ENCODE measurements around the gene ENOSF1. TPM values are rescaled to one million over a fixed set of nuclear protein-coding genes. Genes with fewer than 3 reads are reported as not detected.
A peak's percentile ranks its signal among the peaks of the same experiment; 100 is the strongest.

The ENOSF1 gene
- total RNA-seq, 2 experiments from 2014 or later: 65.3 to 67.1 TPM

GRCh38 chr18:652131-652530, 60.3 kb downstream of the ENOSF1 start:
- ChIA-PET POLR2A (no interaction called here), CTCF (no interaction called here)
- H3K4me3 Mint-ChIP-seq: no peak overlapping the region
- H3K27ac Mint-ChIP-seq: no peak overlapping the region
- no peaks in the 10 kb centered on the region for H3K27me3 Mint-ChIP-seq
- H3K4me1 Mint-ChIP-seq: peaks cover 26% of the 10 kb centered on the region
- peaks cover 9% of the 10 kb centered on the region for H3K36me3 Mint-ChIP-seq (ENCODE audit: low read depth)
- no peaks in the 10 kb centered on the region for H3K9me3 Mint-ChIP-seq
- DNase-seq: no peak

GRCh38 chr18:650428-650858, 62.0 kb downstream of the ENOSF1 start:
- H3K4me3 Mint-ChIP-seq: peak overlapping the region; percentile 31

GRCh38 chr18:649341-649740, 63.1 kb downstream of the ENOSF1 start:
- ChIA-PET POLR2A (interaction anchor here (0.8 to 1.1 kb wide), 3 partner anchors 8 to 381 kb away, joined by 3 to 4 read pairs (median 4); partner anchors contain the start of genes THOC1 and TYMS), CTCF (interaction anchor here (0.7 to 1.3 kb wide), 3 partner anchors 24 to 181 kb away, joined by 4 to 7 read pairs (median 6); partner anchors contain the start of gene ENOSF1)
- peaks cover 3% of the 10 kb centered on the region for H3K36me3 Mint-ChIP-seq (ENCODE audit: low read depth)
- DNase-seq: no peak
- no peak overlapping the region for H3K27ac Mint-ChIP-seq
- no peak overlapping the region for H3K4me3 Mint-ChIP-seq
- peaks cover 16% of the 10 kb centered on the region for H3K4me1 Mint-ChIP-seq
- no peaks in the 10 kb centered on the region for H3K9me3 Mint-ChIP-seq
- peaks cover 2% of the 10 kb centered on the region for H3K27me3 Mint-ChIP-seq

More at GRCh38 chr18:650428-650858, 62.0 kb downstream of the ENOSF1 start:
- Mint-ChIP-seq H3K4me1 (peaks cover 16% of the 10 kb centered on the region), H3K36me3 (ENCODE audit: low read depth) (peaks cover 5% of the 10 kb centered on the region), H3K9me3 (no peaks in the 10 kb centered on the region), H3K27me3 (no peaks in the 10 kb centered on the region), H3K27ac (peak overlapping the region; percentile 31)
- DNase-seq: peak; percentile 55
- CTCF ChIA-PET: no interaction called here
- POLR2A ChIA-PET: interaction anchor here (1.0 to 1.1 kb wide), 2 partner anchors 7 to 382 kb away, joined by 3 to 4 read pairs; partner anchors contain the start of genes THOC1 and TYMS

DNA sequence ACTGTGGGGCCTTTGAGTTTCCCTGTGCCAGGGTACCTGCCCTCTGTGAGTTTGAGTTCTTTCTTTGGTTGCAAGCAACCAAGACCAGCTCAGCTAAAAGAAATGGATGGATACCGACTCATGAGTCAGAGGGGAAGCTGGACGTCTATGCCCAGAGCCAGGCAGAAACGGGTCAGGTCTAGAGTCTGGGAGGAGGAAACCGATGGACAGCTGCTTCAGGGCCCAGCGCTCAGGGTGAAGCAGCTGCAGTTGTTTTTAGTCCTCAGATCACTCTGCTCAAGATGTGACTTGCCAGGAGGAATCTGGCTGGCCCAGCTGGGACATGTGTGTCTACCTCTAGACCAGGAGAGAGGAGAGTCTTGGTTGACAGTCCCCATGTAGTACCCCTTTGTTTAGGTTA, 65.1 kb downstream of the ENOSF1 start:
- POLR2A ChIA-PET: interaction anchor here (2.5 kb wide), 1 partner anchor 10 kb away, joined by 8 read pairs; the partner anchor contains the start of gene TYMS
- Mint-ChIP-seq H3K36me3 (ENCODE audit: low read depth) (no peaks in the 10 kb centered on the region), H3K4me1 (peaks cover 14% of the 10 kb centered on the region), H3K27me3 (peaks cover 18% of the 10 kb centered on the region), H3K27ac (no peak overlapping the region), H3K9me3 (no peaks in the 10 kb centered on the region), H3K4me3 (no peak overlapping the region)
- no peak for DNase-seq
- CTCF ChIA-PET: no interaction called here

GRCh38 chr18:644395-645004, 67.9 kb downstream of the ENOSF1 start:
- H3K27ac Mint-ChIP-seq: no peak overlapping the region
- no peak for DNase-seq
- H3K4me3 Mint-ChIP-seq: no peak overlapping the region
- peaks cover 23% of the 10 kb centered on the region for H3K27me3 Mint-ChIP-seq
- ChIA-PET POLR2A (interaction anchor here (0.6 to 2.6 kb wide), 2 partner anchors 10 to 13 kb away, joined by 3 to 16 read pairs; partner anchors contain the start of gene TYMS), CTCF (interaction anchor here (2.5 kb wide), 1 partner anchor 20 kb away, joined by 12 read pairs; no protein-coding TSS in a partner anchor)
- H3K4me1 Mint-ChIP-seq: peaks cover 4% of the 10 kb centered on the region
- H3K36me3 Mint-ChIP-seq (ENCODE audit: low read depth): no peaks in the 10 kb centered on the region
- no peaks in the 10 kb centered on the region for H3K9me3 Mint-ChIP-seq

- CTCF ChIA-PET: interaction anchor here (1.0 to 1.2 kb wide), 2 partner anchors 72 to 198 kb away, joined by 3 to 5 read pairs; partner anchors contain the start of gene ENOSF1
- no peak overlapping the region for H3K27ac Mint-ChIP-seq
- H3K4me1 Mint-ChIP-seq: peaks cover 4% of the 10 kb centered on the region
- no peak overlapping the region for H3K4me3 Mint-ChIP-seq
- POLR2A ChIA-PET: no interaction called here
- peaks cover 25% of the 10 kb centered on the region for H3K27me3 Mint-ChIP-seq
- no peaks in the 10 kb centered on the region for H3K36me3 Mint-ChIP-seq (ENCODE audit: low read depth)
- DNase-seq: no peak
- no peaks in the 10 kb centered on the region for H3K9me3 Mint-ChIP-seq
Observed at GRCh38 chr18:641224-641623, 71.2 kb downstream of the ENOSF1 start.

DNA sequence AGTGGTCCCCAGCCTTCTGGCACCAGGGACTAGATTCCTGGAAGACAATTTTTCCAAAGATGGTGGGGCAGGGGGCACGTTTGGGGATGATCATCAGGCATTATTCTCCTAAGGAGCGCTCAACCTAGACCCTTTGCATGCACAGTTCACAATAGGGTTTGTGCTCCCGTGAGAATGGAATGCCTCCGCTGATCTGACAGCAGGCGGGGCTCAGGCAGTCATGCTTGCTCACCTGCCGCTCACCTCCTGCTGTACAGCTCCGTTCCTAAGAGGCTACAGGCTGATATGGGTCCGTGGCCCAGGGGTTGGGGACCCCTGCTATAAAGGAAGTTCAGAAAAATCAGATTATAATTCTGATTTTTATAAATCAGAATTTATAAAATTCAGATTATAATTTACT, 77.3 kb downstream of the ENOSF1 start:
- no peak for DNase-seq
- ChIA-PET POLR2A (no interaction called here), CTCF (no interaction called here)
- no peak overlapping the region for H3K27ac Mint-ChIP-seq
- H3K4me3 Mint-ChIP-seq: no peak overlapping the region
- H3K36me3 Mint-ChIP-seq (ENCODE audit: low read depth): no peaks in the 10 kb centered on the region
- no peaks in the 10 kb centered on the region for H3K4me1 Mint-ChIP-seq
- H3K27me3 Mint-ChIP-seq: peaks cover 19% of the 10 kb centered on the region
- H3K9me3 Mint-ChIP-seq: no peaks in the 10 kb centered on the region

DNA sequence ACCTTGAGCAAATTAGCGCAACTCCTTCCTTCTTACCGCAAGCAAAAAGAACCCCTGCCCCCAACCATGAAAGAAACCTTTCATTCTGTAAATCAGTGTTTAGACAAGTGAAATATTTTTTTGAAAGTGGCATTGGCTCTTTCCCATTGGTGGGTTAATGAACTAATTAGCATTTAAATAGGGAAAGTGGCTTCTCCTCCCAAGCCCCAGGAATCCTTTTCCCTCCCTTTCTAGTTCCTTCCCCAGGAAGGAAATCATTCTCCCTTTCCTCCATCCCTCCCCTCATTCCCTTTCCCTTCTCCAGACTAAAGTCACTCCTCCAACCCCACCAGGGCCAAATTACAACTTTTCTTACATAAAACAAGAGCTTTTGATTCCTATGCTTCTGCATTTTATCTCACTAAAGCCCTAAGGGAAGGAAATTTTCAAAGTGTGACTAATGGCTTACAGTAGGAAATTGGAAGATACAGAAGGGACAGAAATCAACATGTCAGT, 77.8 kb downstream of the ENOSF1 start:
- Mint-ChIP-seq H3K27ac (no peak overlapping the region), H3K9me3 (no peaks in the 10 kb centered on the region), H3K4me1 (no peaks in the 10 kb centered on the region), H3K4me3 (no peak overlapping the region), H3K36me3 (ENCODE audit: low read depth) (no peaks in the 10 kb centered on the region), H3K27me3 (peaks cover 21% of the 10 kb centered on the region)
- CTCF ChIA-PET: no interaction called here
- POLR2A ChIA-PET: no interaction called here
- DNase-seq: no peak

- Mint-ChIP-seq H3K27ac (no peak overlapping the region), H3K27me3 (peaks cover 28% of the 10 kb centered on the region), H3K4me1 (no peaks in the 10 kb centered on the region), H3K9me3 (no peaks in the 10 kb centered on the region), H3K36me3 (ENCODE audit: low read depth) (no peaks in the 10 kb centered on the region), H3K4me3 (no peak overlapping the region)
- no peak for DNase-seq
- CTCF ChIA-PET: interaction anchor here (0.8 to 2.4 kb wide), 4 partner anchors 8 to 200 kb away, joined by 3 to 10 read pairs (median 5); no protein-coding TSS in a partner anchor
- POLR2A ChIA-PET: interaction anchor here (1.1 to 1.4 kb wide), 2 partner anchors 23 to 26 kb away, joined by 3 read pairs; partner anchors contain the start of gene TYMS
Observed at GRCh38 chr18:631560-631959, 80.9 kb downstream of the ENOSF1 start.

DNA sequence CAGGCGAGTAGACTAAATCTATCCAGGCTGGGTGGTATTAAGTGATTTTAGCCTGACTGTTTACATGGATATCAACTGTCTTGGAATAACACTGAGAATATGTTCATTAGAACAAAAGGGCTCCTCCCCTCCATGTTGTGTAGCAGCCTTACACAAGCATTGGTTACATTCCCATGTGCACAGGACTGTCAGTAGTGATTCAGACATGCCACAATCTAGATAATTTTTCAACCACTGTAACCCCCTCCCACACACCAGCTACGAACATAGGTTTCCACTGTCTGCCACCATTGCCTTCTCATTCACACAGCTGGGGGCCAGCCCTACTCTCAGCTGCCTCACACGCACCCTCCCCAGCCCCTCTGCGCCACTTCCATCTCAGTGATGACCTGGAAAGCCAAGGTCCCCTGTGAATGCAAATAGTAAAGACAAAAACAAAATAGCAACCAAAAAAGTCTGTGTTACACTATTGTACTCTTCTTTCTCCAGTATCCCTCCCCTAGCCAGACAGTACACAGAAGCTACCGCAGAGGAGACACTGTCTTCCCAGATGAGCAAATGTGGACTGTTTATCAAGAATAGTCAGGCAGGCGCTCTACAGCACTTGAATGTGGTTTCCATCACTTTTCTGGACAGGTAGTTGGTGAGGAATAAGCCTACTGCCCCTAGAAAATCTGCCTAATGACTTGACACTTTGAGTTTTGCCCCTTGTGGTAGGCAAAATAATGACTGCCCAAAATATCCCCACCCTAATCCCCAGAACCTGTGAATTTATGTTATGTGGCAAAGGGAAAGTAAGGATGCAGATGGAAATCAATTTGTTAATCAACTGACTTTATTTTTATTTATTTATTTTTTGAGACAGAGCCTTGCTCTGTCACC, 82.9 kb downstream of the ENOSF1 start:
- no peak for DNase-seq
- Mint-ChIP-seq H3K36me3 (ENCODE audit: low read depth) (no peaks in the 10 kb centered on the region), H3K9me3 (no peaks in the 10 kb centered on the region), H3K4me3 (no peak overlapping the region), H3K27ac (no peak overlapping the region), H3K4me1 (no peaks in the 10 kb centered on the region), H3K27me3 (peaks cover 35% of the 10 kb centered on the region)
- ChIA-PET CTCF (interaction anchor here (1.3 to 2.7 kb wide), 2 partner anchors 10 to 14 kb away, joined by 3 to 6 read pairs; no protein-coding TSS in a partner anchor), POLR2A (no interaction called here)

DNA sequence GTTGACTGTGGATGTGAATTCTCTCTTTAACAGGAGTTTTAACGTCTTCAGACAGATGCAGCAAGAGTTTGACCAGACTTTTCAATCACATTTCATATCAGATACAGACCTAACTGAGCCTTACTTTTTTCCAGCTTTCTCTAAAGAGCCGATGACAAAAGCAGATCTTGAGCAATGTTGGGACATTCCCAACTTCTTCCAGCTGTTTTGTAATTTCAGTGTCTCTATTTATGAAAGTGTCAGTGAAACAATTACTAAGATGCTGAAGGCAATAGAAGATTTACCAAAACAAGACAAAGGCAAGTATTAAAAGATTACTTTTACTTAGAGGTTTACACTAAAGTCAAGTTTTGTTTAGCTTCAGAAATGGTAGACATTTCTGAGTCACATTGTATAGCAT, 85.2 kb downstream of the ENOSF1 start:
- ChIA-PET CTCF (interaction anchor here (2.7 to 6.8 kb wide), 3 partner anchors 16 to 213 kb away, joined by 6 to 83 read pairs (median 78); no protein-coding TSS in a partner anchor), POLR2A (interaction anchor here (1.1 kb wide), 1 partner anchor 30 kb away, joined by 3 read pairs; the partner anchor contains the start of gene TYMS)
- Mint-ChIP-seq H3K27me3 (peaks cover 32% of the 10 kb centered on the region), H3K4me1 (no peaks in the 10 kb centered on the region), H3K27ac (no peak overlapping the region), H3K4me3 (no peak overlapping the region), H3K9me3 (no peaks in the 10 kb centered on the region), H3K36me3 (ENCODE audit: low read depth) (no peaks in the 10 kb centered on the region)
- no peak for DNase-seq

DNA sequence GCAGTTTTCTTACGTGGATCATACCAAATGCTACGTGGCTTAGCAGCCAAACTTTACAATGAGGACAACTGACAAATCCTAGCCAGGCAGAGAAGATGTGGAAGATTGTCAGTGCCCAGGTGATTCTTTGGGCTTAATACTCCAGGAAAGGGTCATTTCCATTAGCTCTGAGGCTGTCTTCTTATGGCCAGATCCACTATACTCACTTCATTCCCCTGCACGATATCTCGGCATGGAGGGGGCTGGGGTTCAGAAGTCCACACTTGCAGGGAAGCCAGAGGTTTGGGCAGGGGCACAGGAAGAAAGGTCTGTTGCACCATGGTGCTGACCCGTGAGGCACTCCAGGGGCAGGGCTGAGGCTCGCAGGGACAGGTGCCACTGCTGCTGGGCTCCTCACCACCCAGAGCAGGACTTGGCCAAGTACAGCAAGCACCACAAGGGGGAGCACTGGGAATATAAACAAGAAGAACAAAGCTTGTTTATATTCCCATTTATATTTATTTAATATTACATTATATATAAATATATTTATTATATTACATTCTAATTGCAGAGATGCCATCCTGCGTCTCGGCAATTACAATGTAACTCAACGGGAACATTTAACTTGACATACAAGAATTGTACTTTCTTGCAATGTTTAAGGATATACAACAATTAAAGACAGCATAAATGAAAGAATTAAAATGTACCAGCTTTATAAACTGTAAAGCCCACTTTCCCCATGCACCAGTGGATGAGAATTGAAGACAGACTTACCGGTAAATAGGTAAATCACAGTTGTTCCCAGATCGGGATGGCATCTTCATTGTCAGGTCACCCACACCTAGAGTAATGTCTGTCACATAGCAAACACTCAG, 88.4 kb downstream of the ENOSF1 start:
- Mint-ChIP-seq H3K9me3 (no peaks in the 10 kb centered on the region), H3K36me3 (ENCODE audit: low read depth) (no peaks in the 10 kb centered on the region), H3K27ac (no peak overlapping the region), H3K4me3 (no peak overlapping the region), H3K27me3 (peaks cover 37% of the 10 kb centered on the region), H3K4me1 (no peaks in the 10 kb centered on the region)
- peak; percentile 69 for DNase-seq
- CTCF ChIA-PET: interaction anchor here (0.6 to 6.8 kb wide), 24 partner anchors 8 to 216 kb away, joined by 3 to 83 read pairs (median 7); partner anchors contain the start of genes ENOSF1 and TYMS
- POLR2A ChIA-PET: interaction anchor here (0.8 to 1.2 kb wide), 4 partner anchors 34 to 215 kb away, joined by 3 to 4 read pairs (median 3); no protein-coding TSS in a partner anchor
